Neural cell (in vitro differentiated cells): ENCODE results near the gene KLHDC9. TPM values are rescaled to one million over a fixed set of nuclear protein-coding genes. Genes with fewer than 3 reads are reported as not detected.

Experiments
- H2AFZ ChIP-seq: fragments of 200-600, 300-800 bp; sonication (generic), shearing (Covaris generic); 2 replicates; pipeline ENCODE4 v1.6.0; 2014; ENCODE audit warnings: low read depth, mild to moderate bottlenecking, antibody characterized with exemption, low read length, moderate library complexity
- H3F3A ChIP-seq: fragments of 200-600 bp; shearing (Covaris generic); 2 replicates; pipeline ENCODE4 v1.6.1; 2016; ENCODE audit warnings: mild to moderate bottlenecking, moderate library complexity, mixed read lengths, antibody characterized with exemption, low read length; ENCODE audit not compliant: insufficient read depth, poor library complexity, severe bottlenecking
- H3K27ac ChIP-seq: fragments of 200-600, 300-800 bp; sonication (generic), shearing (Covaris generic); 2 replicates; pipeline ENCODE4 v1.5.1; 2014; ENCODE audit warnings: mild to moderate bottlenecking, low read length, moderate library complexity
- H3K27me3 ChIP-seq: fragments of 300-800, 200-600 bp; sonication (generic), shearing (Covaris generic); 2 replicates; pipeline ENCODE4 v1.6.0; 2014; ENCODE audit warnings: mild to moderate bottlenecking, low read depth, low read length, moderate library complexity; ENCODE audit not compliant: insufficient read depth
- H3K36me3 ChIP-seq: fragments of 300-800, 200-600 bp; sonication (generic), shearing (Covaris generic); 2 replicates; pipeline ENCODE4 v1.5.1; 2014; ENCODE audit warnings: mild to moderate bottlenecking, antibody characterized with exemption, low read length, moderate library complexity; ENCODE audit not compliant: insufficient read depth
- H3K4me2 ChIP-seq: fragments of 300-800, 200-600 bp; sonication (generic), shearing (Covaris generic); 2 replicates; pipeline ENCODE4 v1.6.0; 2014; ENCODE audit warnings: mild to moderate bottlenecking, low read length
- H3K4me3 ChIP-seq: fragments of 300-800, 200-600 bp; sonication (generic), shearing (Covaris generic); 2 replicates; pipeline ENCODE4 v1.5.1; 2014; ENCODE audit warnings: mild to moderate bottlenecking, low read length, moderate library complexity
- H3K79me2 ChIP-seq: fragments of 200-600 bp; shearing (Covaris generic); replicated peaks from 2 replicates; pipeline ENCODE4 v1.6.0; 2014; ENCODE audit warnings: mild to moderate bottlenecking, low read length, moderate library complexity; ENCODE audit not compliant: insufficient read depth
- H3K9ac ChIP-seq: fragments of 300-800, 200-600 bp; sonication (generic), shearing (Covaris generic); 2 replicates; pipeline ENCODE4 v1.6.1; 2016; ENCODE audit warnings: mild to moderate bottlenecking, low read length, mixed read lengths
- H3K9me2 ChIP-seq: fragments of 200-600 bp; shearing (Covaris generic); 2 replicates; pipeline ENCODE4 v1.6.1; 2016; ENCODE audit warnings: mild to moderate bottlenecking, low read length, mixed read lengths; ENCODE audit not compliant: insufficient read depth
- H3K9me3 ChIP-seq: fragments of 200-600, 300-800 bp; sonication (generic), shearing (Covaris generic); 2 replicates; pipeline ENCODE4 v1.6.1; 2016; ENCODE audit warnings: mild to moderate bottlenecking, mixed run types, low read length, moderate library complexity, mixed read lengths
- H4K20me1 ChIP-seq: fragments of 200-600 bp; shearing (Covaris generic); 2 replicates; pipeline ENCODE4 v1.6.1; 2016; ENCODE audit warnings: mild to moderate bottlenecking, mixed run types; ENCODE audit not compliant: insufficient read depth
- EP300 ChIP-seq: fragments of 450-650 bp; conservative IDR thresholded peaks from 2 replicates; pipeline ENCODE4 v1.6.1; 2014; ENCODE audit warnings: antibody characterized with exemption, mild to moderate bottlenecking, moderate library complexity; ENCODE audit not compliant: poor library complexity, severe bottlenecking
- EZH2 ChIP-seq: fragments of 200-600, 300-800 bp; shearing (Covaris generic), sonication (generic); IDR thresholded peaks from 2 replicates; pipeline ENCODE4 v1.6.1; 2014; ENCODE audit warnings: antibody characterized with exemption, low read length, borderline replicate concordance, mild to moderate bottlenecking; ENCODE audit not compliant: insufficient read depth, poor library complexity, severe bottlenecking
- MXI1 ChIP-seq: fragments of 450-650 bp; conservative IDR thresholded peaks from 2 replicates; pipeline ENCODE4 v1.6.1; 2014; ENCODE audit warnings: antibody characterized with exemption, mild to moderate bottlenecking; ENCODE audit not compliant: poor library complexity, severe bottlenecking
- POLR2AphosphoS5 ChIP-seq: IDR thresholded peaks from 2 replicates; pipeline ENCODE4 v1.6.1; 2012
- RAD21 ChIP-seq: fragments of 450-650 bp; conservative IDR thresholded peaks from 2 replicates; pipeline ENCODE4 v1.6.1; 2014; ENCODE audit warnings: antibody characterized with exemption, mild to moderate bottlenecking, moderate library complexity
- SMC3 ChIP-seq: fragments of 450-650 bp; conservative IDR thresholded peaks from 2 replicates; pipeline ENCODE4 v1.6.1; 2014; ENCODE audit warnings: antibody characterized with exemption, mild to moderate bottlenecking, moderate library complexity; ENCODE audit not compliant: poor library complexity
- TAF1 ChIP-seq: IDR thresholded peaks from 2 replicates; pipeline ENCODE4 v1.6.1; 2012; ENCODE audit warnings: low read depth
- polyA plus RNA-seq: library from polyadenylated mRNA; depleted of rRNA; stranded (reverse); fragments of >200 nt; gene quantifications from 2 replicates; pipeline ENCODE4 v1.2.3, GENCODE V29; 2014
- TF ChIP-seq, protein P1 (sequence below): fragments of 450-650 bp; IDR thresholded peaks from 2 replicates; pipeline ENCODE4 v1.5.1; 2014; ENCODE audit warnings: antibody characterized with exemption, mild to moderate bottlenecking, moderate library complexity; ENCODE audit not compliant: poor library complexity, severe bottlenecking
- TF ChIP-seq, protein P2 (sequence below): IDR thresholded peaks from 2 replicates; pipeline ENCODE4 v1.6.1; 2012; ENCODE audit warnings: borderline replicate concordance

Gene KLHDC9
- polyA plus RNA-seq, 1 donor from 2014 or later: 78.1 TPM

DNA sequence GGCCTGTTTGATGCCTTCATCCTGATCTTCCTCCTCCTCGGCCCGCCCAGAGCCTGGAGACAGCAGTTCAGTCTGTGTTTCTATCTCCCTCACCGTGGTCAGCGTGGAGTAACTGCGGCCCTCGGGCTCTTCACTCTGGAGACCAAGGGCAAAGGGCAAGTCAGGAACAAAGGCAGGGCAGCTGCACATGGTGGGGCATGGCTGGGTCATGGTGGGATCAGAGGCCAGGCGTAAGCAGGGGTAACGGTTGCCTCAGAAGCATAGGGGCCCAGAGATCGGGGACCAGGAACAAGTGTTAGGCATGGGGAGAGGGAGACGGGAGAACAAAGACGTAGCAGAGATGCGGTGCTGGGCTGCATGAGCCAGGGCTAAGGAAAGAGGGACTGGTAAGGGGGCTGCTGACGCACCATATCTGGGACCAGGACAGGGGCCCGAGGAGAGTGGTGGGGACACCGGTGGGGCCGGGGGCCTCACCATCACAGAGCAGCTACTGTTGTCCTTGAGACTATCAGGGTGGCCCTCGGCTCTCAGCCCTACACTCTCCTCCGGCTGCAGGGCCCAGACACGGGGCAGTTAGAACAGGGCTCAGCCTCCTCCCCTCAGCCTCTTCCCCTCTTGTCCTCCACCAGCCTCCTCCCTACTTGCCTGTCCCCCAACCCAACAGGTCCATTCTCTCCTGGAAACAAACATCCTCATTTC lies 25.3 kb upstream of the KLHDC9 start:
- no peaks in the 10 kb centered on the region for H3K9me2 ChIP-seq
- no peaks in the 10 kb centered on the region for H3K79me2 ChIP-seq
- H3K9ac ChIP-seq: no peak overlapping the region
- H2AFZ ChIP-seq: no peak overlapping the region
- TF ChIP-seq EP300: no peak
- TF ChIP-seq RAD21: no peak
- TF ChIP-seq MXI1: no peak
- TF ChIP-seq POLR2AphosphoS5: no peak
- TF ChIP-seq, protein P1, sequence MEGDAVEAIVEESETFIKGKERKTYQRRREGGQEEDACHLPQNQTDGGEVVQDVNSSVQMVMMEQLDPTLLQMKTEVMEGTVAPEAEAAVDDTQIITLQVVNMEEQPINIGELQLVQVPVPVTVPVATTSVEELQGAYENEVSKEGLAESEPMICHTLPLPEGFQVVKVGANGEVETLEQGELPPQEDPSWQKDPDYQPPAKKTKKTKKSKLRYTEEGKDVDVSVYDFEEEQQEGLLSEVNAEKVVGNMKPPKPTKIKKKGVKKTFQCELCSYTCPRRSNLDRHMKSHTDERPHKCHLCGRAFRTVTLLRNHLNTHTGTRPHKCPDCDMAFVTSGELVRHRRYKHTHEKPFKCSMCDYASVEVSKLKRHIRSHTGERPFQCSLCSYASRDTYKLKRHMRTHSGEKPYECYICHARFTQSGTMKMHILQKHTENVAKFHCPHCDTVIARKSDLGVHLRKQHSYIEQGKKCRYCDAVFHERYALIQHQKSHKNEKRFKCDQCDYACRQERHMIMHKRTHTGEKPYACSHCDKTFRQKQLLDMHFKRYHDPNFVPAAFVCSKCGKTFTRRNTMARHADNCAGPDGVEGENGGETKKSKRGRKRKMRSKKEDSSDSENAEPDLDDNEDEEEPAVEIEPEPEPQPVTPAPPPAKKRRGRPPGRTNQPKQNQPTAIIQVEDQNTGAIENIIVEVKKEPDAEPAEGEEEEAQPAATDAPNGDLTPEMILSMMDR: no peak
- no peaks in the 10 kb centered on the region for H3K9me3 ChIP-seq
- no peaks in the 10 kb centered on the region for H4K20me1 ChIP-seq
- H3K27me3 ChIP-seq: no peaks in the 10 kb centered on the region
- no peak overlapping the region for H3K27ac ChIP-seq
- H3F3A ChIP-seq: no peaks in the 10 kb centered on the region
- no peak overlapping the region for H3K4me2 ChIP-seq
- H3K4me3 ChIP-seq: no peak overlapping the region
- no peaks in the 10 kb centered on the region for H3K36me3 ChIP-seq

DNA sequence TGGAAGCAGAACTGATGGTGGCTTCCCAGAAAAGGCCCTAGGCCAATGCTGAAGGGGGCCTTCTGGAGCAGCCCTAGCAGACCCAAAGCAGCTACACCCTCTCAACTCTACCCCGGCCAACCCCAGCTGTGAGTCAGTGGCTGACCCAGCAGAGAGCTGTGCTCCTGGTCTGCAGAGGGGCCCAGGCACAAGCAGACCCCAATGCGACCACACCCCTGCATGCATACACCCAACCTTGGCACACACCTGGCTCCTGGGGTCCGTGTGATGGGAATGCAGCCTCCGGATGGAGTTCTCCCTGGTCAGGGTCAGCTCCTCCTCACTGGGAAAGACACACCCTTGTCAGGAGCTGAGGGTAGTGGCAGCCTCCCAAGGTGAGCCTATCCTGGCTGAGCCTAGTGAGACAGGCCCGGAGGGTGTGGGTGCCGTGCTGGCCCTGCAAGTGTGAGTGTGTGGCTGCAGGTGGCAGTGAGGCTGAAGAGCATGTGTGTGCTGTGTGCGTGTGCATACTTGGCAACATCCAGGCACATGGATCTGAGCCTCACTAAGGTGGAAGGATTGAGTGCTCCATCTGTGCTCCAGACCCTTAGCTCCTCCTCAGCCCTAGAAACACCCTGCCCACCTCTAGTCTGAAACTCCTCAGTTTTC lies 24.6 kb upstream of the KLHDC9 start:
- no peaks in the 10 kb centered on the region for H4K20me1 ChIP-seq
- no peaks in the 10 kb centered on the region for H3K79me2 ChIP-seq
- no peak overlapping the region for H2AFZ ChIP-seq
- no peaks in the 10 kb centered on the region for H3K36me3 ChIP-seq
- no peaks in the 10 kb centered on the region for H3K27me3 ChIP-seq
- H3K4me2 ChIP-seq: no peak overlapping the region
- no peak overlapping the region for H3K27ac ChIP-seq
- no peak for TF ChIP-seq EP300
- TF ChIP-seq EZH2: no peak
- no peak for TF ChIP-seq SMC3
- no peak for TF ChIP-seq POLR2AphosphoS5
- no peak for TF ChIP-seq MXI1
- TF ChIP-seq, protein P1: no peak
- no peak for TF ChIP-seq RAD21
- TF ChIP-seq, protein P2, sequence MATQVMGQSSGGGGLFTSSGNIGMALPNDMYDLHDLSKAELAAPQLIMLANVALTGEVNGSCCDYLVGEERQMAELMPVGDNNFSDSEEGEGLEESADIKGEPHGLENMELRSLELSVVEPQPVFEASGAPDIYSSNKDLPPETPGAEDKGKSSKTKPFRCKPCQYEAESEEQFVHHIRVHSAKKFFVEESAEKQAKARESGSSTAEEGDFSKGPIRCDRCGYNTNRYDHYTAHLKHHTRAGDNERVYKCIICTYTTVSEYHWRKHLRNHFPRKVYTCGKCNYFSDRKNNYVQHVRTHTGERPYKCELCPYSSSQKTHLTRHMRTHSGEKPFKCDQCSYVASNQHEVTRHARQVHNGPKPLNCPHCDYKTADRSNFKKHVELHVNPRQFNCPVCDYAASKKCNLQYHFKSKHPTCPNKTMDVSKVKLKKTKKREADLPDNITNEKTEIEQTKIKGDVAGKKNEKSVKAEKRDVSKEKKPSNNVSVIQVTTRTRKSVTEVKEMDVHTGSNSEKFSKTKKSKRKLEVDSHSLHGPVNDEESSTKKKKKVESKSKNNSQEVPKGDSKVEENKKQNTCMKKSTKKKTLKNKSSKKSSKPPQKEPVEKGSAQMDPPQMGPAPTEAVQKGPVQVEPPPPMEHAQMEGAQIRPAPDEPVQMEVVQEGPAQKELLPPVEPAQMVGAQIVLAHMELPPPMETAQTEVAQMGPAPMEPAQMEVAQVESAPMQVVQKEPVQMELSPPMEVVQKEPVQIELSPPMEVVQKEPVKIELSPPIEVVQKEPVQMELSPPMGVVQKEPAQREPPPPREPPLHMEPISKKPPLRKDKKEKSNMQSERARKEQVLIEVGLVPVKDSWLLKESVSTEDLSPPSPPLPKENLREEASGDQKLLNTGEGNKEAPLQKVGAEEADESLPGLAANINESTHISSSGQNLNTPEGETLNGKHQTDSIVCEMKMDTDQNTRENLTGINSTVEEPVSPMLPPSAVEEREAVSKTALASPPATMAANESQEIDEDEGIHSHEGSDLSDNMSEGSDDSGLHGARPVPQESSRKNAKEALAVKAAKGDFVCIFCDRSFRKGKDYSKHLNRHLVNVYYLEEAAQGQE: no peak
- TF ChIP-seq TAF1: no peak
- H3F3A ChIP-seq: no peaks in the 10 kb centered on the region
- no peak overlapping the region for H3K9ac ChIP-seq
- no peaks in the 10 kb centered on the region for H3K9me3 ChIP-seq
- no peak overlapping the region for H3K4me3 ChIP-seq
- no peaks in the 10 kb centered on the region for H3K9me2 ChIP-seq
